ENCODE results near the gene PTCRA.
"Not testable (repeated sequence)": the region's sequence is repeated elsewhere in the genome, so short reads cannot be mapped to it uniquely, and the experiment has no call there.

The PTCRA gene

GRCh38 chr6:42896178-42896719 is 19.6 kb upstream of the PTCRA start:
- H3K4me3 Mint-ChIP-seq = no peak overlapping the region
- H3K4me1 Mint-ChIP-seq = peaks cover 6% of the 10 kb centered on the region
- no peaks in the 10 kb centered on the region for H3K27me3 Mint-ChIP-seq
- H3K9me3 Mint-ChIP-seq = no peaks in the 10 kb centered on the region
- no peak overlapping the region for H3K27ac Mint-ChIP-seq
- H3K36me3 Mint-ChIP-seq = no peaks in the 10 kb centered on the region

DNA sequence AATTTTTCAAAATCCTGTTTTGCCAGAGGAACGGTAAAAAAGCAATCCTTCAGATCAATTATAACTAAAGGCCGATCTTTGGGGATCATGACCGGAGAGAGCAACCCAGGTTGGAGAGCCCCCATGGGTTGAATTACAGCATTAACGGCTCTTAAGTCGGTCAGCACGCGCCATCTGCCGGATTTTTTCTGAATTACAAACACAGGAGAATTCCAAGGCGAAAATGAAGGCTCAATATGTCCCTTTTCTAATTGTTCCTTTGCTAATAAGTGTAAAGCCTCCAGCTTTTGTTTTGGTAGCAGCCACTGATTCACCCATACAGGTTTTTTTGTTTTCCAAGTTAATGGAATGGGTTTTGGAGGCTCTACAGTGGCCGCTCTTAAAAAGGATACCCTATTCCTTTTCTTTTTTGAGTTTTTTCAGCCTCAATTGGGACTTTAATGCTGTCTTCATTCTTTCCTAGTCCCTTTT is 16.9 kb upstream of the PTCRA start:
- no peak overlapping the region for H3K4me3 Mint-ChIP-seq
- H3K27ac Mint-ChIP-seq = no peak overlapping the region
- peaks cover 11% of the 10 kb centered on the region for H3K4me1 Mint-ChIP-seq
- no peaks in the 10 kb centered on the region for H3K36me3 Mint-ChIP-seq
- no peaks in the 10 kb centered on the region for H3K27me3 Mint-ChIP-seq
- H3K9me3 Mint-ChIP-seq = no peaks in the 10 kb centered on the region

DNA sequence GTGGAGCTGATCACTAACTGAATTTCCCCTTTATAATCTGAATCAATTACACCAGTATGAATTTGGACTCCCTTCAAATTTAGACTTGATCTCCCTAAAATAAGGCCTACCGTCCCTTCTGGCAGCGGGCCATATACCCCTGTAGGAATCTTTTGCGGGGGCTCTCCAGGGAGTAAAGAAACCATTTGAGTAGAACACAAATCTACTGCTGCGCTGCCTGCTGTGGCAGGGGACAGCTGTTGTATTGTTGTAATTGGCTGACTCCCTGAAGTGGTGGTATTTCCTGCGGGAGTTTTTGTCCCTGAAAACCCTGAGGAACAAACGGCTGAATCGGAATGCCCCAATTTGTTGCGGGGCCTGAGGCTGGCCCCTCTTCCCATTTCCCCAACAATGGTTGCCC is 16.0 kb upstream of the PTCRA start:
- Mint-ChIP-seq H3K27ac (no peak overlapping the region), H3K4me1 (peaks cover 11% of the 10 kb centered on the region), H3K9me3 (no peaks in the 10 kb centered on the region), H3K36me3 (no peaks in the 10 kb centered on the region), H3K27me3 (no peaks in the 10 kb centered on the region), H3K4me3 (no peak overlapping the region)

- H3K27me3 Mint-ChIP-seq = no peaks in the 10 kb centered on the region
- H3K27ac Mint-ChIP-seq = peak overlapping the region; percentile 1
- H3K9me3 Mint-ChIP-seq = no peaks in the 10 kb centered on the region
- H3K36me3 Mint-ChIP-seq = no peaks in the 10 kb centered on the region
- peaks cover 11% of the 10 kb centered on the region for H3K4me1 Mint-ChIP-seq
- no peak overlapping the region for H3K4me3 Mint-ChIP-seq
These were observed 14.3 kb upstream of the PTCRA start for GRCh38 chr6:42901538-42901957.

DNA sequence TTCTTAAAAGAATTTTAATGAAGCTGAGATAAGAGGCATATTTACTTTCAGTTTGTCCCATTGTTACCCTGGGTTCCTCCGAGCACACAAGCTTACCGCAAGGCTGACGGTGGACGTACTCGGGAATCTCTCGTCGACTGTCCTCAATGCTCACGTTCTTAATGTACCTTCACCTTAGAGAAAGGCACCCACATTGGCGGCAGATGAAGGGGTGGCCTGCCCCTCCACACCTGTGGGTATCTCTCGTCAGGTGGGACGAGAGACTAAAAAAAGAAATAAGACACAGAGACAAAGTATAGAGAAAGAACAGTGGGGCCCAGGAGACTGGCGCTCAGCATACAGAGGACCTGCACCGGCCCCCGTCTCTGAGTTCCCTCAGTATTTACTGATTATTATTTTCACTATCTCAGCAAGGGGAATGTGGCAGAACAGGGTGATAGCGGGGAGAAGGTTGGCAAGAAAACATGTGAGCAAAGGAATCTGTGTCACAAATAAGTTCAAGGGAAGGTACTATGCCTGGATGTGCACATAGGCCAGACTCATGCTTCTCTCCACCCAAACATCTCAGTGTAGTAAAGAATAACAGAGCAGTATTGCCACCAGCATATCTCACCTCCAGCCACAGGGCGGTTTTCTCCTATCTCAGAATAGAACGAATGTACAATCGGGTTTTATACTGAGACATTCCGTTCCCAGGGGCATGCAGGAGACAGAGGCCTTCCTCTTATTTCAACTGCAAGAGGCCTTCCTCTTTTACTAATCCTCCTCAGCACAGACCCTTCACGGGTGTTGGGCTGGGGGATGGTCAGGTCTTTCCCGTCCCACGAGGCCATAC is 13.2 kb upstream of the PTCRA start:
- H3K36me3 Mint-ChIP-seq, H3K27me3 Mint-ChIP-seq, H3K9me3 Mint-ChIP-seq, H3K4me3 Mint-ChIP-seq: not testable (repeated sequence)
- peak overlapping the region; percentile 42 for H3K27ac Mint-ChIP-seq
- H3K4me1 Mint-ChIP-seq = peaks cover 11% of the 10 kb centered on the region

DNA sequence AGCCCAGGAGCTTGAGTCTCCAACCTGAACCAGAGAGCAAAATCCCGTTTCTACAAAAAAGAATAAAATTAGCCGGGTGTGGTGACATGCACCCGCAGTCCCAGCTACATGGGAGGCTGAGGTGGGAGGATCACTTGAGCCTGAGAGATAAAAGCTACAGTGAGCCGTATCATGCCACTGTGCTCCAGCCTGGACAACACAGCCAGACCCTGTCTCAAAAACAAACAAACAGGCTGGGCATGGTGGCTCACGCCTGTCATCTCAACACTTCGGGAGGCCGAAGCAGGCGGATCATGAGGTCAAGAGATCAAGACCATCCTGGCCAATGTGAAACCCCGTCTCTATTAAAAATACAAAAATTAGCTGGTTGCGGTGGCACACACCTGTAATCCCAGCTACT is 11.4 kb upstream of the PTCRA start:
- Mint-ChIP-seq H3K4me3 (no peak overlapping the region), H3K27ac (no peak overlapping the region), H3K9me3 (no peaks in the 10 kb centered on the region), H3K27me3 (no peaks in the 10 kb centered on the region), H3K36me3 (no peaks in the 10 kb centered on the region), H3K4me1 (peaks cover 7% of the 10 kb centered on the region)

GRCh38 chr6:42907336-42907735 is 8.5 kb upstream of the PTCRA start:
- H3K4me1 Mint-ChIP-seq = peaks cover 4% of the 10 kb centered on the region
- no peaks in the 10 kb centered on the region for H3K9me3 Mint-ChIP-seq
- H3K27ac Mint-ChIP-seq = no peak overlapping the region
- no peak overlapping the region for H3K4me3 Mint-ChIP-seq
- no peaks in the 10 kb centered on the region for H3K36me3 Mint-ChIP-seq
- H3K27me3 Mint-ChIP-seq = peaks cover 3% of the 10 kb centered on the region

- Mint-ChIP-seq H3K4me1 (peaks cover 4% of the 10 kb centered on the region), H3K4me3 (no peak overlapping the region), H3K27me3 (peaks cover 6% of the 10 kb centered on the region), H3K36me3 (no peaks in the 10 kb centered on the region), H3K27ac (no peak overlapping the region), H3K9me3 (no peaks in the 10 kb centered on the region)
These were observed 6.0 kb upstream of the PTCRA start for GRCh38 chr6:42909835-42910234.

DNA sequence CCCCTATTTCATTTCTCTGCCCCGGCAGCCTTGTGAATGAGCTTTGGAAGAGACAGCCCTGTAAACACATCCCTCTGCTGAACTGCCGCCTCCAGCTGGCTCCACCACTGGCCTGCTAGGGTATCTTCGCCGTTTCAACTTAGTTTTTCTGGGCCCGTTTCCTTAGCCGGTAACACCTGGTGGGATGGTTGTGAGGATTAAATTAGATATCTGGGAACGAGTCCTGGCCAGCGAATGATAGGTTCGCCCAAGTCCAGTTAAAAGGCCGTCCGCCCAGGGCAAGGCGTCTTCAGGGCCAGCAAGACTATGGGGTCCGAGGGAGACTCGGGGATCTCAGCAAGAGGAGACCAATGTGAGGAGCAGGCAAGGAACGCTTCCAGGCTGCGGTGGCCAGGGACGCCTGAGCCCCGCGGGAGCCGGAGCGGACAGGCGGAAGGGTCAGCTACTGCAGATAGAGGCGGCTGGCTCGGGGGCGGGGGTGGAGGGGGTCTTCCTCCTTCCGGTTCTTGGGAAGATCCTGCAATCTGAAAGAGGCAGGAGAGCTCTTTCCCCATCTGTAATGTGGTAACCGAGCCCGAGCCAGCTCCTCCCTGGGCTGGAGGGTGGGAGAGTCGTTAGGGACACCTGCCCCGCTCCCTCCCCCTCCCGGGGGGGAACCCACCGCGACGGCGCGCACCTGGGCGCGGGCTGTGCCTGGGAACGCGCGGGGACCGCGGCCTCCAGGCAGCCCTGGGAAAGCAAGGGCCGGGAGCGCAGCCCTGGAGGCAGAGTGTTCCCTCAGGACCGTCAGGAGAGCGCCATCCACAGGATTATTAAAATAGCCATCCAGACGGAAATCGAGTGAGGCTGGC is 4.5 kb upstream of the PTCRA start:
- peaks cover 6% of the 10 kb centered on the region for H3K27me3 Mint-ChIP-seq
- peak overlapping the region; percentile 70 for H3K4me3 Mint-ChIP-seq
- peaks cover 4% of the 10 kb centered on the region for H3K4me1 Mint-ChIP-seq
- H3K9me3 Mint-ChIP-seq = no peaks in the 10 kb centered on the region
- H3K27ac Mint-ChIP-seq = no peak overlapping the region
- no peaks in the 10 kb centered on the region for H3K36me3 Mint-ChIP-seq

DNA sequence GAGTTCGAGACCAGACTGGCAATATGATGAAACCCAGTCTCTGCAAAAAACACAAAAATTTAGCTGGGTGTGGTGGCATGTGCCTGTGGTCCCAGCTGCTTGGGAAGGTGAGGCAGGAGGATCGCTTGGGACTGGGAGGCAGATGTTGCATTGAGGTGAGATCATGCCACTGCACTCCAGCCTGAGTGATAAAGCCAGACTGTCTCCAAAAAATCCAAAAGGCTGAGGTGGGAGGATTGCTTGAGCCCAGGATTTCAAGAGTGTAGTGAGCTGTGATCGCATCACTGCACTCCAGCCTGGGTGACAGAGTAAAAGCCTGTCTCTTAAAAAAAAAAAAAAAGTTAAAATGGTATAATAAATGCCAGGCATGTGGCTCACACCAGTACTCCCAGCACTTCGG is 1.3 kb upstream of the PTCRA start:
- Mint-ChIP-seq H3K27ac (no peak overlapping the region), H3K27me3 (peaks cover 6% of the 10 kb centered on the region), H3K36me3 (no peaks in the 10 kb centered on the region), H3K4me3 (no peak overlapping the region), H3K9me3 (no peaks in the 10 kb centered on the region), H3K4me1 (peaks cover 4% of the 10 kb centered on the region)

DNA sequence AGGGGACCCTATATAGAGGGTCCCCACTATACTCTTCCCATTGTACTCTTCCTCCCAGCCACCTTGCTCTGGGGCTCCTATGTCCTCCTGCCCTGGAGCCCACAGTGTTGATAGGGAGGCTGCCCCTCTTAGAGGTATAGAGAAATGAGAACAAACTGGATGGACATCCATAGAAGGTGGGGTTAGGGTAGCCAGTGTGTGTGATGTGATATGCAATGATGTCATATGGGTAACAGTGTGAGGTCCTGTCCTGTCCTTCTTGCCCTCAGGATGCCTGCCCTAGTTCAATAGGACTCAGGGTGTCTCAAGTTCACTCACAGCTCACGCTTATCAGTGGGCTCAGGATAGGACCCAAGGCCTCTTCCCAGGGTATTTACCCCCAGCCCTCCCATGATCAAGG is 435 bp downstream of the PTCRA start:
- peaks cover 2% of the 10 kb centered on the region for H3K4me1 Mint-ChIP-seq

DNA sequence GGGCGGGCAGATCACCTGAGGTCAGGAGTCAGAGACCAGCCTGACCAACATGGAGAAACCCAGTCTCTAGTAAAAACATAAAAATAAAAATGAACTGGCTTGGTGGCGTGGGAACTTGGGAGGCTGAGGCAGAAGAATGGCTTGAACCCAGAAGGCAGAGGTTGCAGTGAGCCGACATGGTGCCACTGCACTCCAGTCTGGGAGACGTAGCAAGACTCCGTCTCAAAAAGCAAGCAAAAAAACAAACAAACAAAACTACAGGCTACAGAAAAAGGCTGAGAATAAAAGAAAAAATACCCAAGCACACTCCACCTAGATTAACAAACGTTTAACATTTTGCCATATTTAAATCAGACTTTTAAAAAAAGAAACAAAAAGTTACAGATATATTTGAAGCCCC is 5.9 kb downstream of the PTCRA start:
- Mint-ChIP-seq H3K36me3 (no peaks in the 10 kb centered on the region), H3K27ac (no peak overlapping the region), H3K4me1 (no peaks in the 10 kb centered on the region), H3K27me3 (no peaks in the 10 kb centered on the region), H3K9me3 (no peaks in the 10 kb centered on the region), H3K4me3 (no peak overlapping the region)

More for the DNA sequence above, 435 bp downstream of the PTCRA start:
- Mint-ChIP-seq H3K27ac (no peak overlapping the region), H3K4me3 (no peak overlapping the region), H3K27me3 (peaks cover 4% of the 10 kb centered on the region), H3K9me3 (no peaks in the 10 kb centered on the region), H3K36me3 (no peaks in the 10 kb centered on the region)

DNA sequence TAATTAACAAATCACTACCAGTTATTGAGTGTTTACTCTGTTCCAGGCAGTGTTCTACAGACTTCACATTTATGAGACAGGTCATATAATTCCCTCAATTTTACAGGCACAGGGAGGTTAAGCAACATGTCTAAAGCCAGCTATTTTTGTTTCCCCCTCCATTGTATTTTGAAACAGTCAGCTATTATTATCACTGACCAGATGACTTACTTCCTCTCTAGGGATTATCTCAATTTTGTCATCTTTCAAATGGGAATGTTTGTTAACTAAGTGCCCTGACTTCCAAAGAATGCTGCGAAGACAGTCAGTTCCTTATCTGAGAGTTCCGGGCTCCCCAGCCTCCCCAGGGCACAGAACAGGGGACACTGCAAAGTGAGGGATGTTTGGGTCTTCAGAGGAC is 7.8 kb downstream of the PTCRA start:
- Mint-ChIP-seq H3K4me1 (peaks cover 5% of the 10 kb centered on the region), H3K9me3 (no peaks in the 10 kb centered on the region), H3K36me3 (no peaks in the 10 kb centered on the region), H3K4me3 (no peak overlapping the region), H3K27ac (no peak overlapping the region), H3K27me3 (no peaks in the 10 kb centered on the region)

- H3K36me3 Mint-ChIP-seq = peaks cover 3% of the 10 kb centered on the region
- peaks cover 10% of the 10 kb centered on the region for H3K4me1 Mint-ChIP-seq
- H3K4me3 Mint-ChIP-seq = no peak overlapping the region
- H3K9me3 Mint-ChIP-seq = no peaks in the 10 kb centered on the region
- no peaks in the 10 kb centered on the region for H3K27me3 Mint-ChIP-seq
- H3K27ac Mint-ChIP-seq = no peak overlapping the region
These were observed 9.5 kb downstream of the PTCRA start for GRCh38 chr6:42925248-42925857.

- no peaks in the 10 kb centered on the region for H3K9me3 Mint-ChIP-seq
- H3K27ac Mint-ChIP-seq = peak within 1 kb of the TSS; percentile 92
- no peaks in the 10 kb centered on the region for H3K27me3 Mint-ChIP-seq
- peak within 1 kb of the TSS; percentile 93 for H3K4me3 Mint-ChIP-seq
- peaks cover 18% of the 10 kb centered on the region for H3K36me3 Mint-ChIP-seq
- H3K4me1 Mint-ChIP-seq = peaks cover 43% of the 10 kb centered on the region
These were observed 13.3 kb downstream of the PTCRA start, which contains the start of gene CNPY3 for GRCh38 chr6:42928986-42929820. Gene CNPY3 (plus strand): TSS chr6:42929480. CDS start chr6:42929571, 91 bp downstream.
